Tibial nerve (tissue), 4 donors: ENCODE measurements around the gene SMIM27. TPM values are rescaled to one million over a fixed set of nuclear protein-coding genes. Genes with fewer than 3 reads are reported as not detected.

Source experiments
- DNase-seq, 2 donors: peaks; one replicate each; pipeline ENCODE4 v3.0.0-alpha.2; 2019; ENCODE audit warnings: low spot score in 2 of 2
- H3K27ac ChIP-seq, 4 donors: fragments of 200-600 bp; sonication (generic) in 3 of 4; one replicate each; pipeline ENCODE4 v1.5.1; 2017 to 2019; ENCODE audit warnings: mild to moderate bottlenecking in 1 of 4
- H3K27me3 ChIP-seq, 2 donors: fragments of 200-600 bp; sonication (generic) in 1 of 2; one replicate each; pipeline versions ENCODE4 v1.5.1 to v1.6.0; 2017 to 2019
- H3K36me3 ChIP-seq, 3 donors: fragments of 200-600 bp; sonication (generic); one replicate each; pipeline ENCODE4 v1.5.1; 2018 to 2019
- H3K4me1 ChIP-seq, 4 donors: fragments of 200-600 bp; sonication (generic) in 3 of 4; one replicate each; pipeline ENCODE4 v1.5.1; 2017 to 2019
- H3K4me3 ChIP-seq, 4 donors: fragments of 200-600 bp; sonication (generic) in 3 of 4; one replicate each; pipeline ENCODE4 v1.5.1; 2017 to 2019; ENCODE audit warnings: mild to moderate bottlenecking in 1 of 4, moderate library complexity in 1 of 4
- H3K9me3 ChIP-seq, 4 donors: fragments of 200-600 bp; sonication (generic) in 3 of 4; one replicate each; pipeline ENCODE4 v1.5.1; 2017 to 2019
- CTCF ChIP-seq, 5 experiments: fragments of 200-600 bp in 3 of 5; fragments of 450-650 bp in 2 of 5; sonication (generic) in 3 of 5; IDR thresholded peaks; one replicate each; pipeline ENCODE4 v1.5.1; 2016 to 2019; ENCODE audit warnings: antibody characterized with exemption in 5 of 5, mild to moderate bottlenecking in 3 of 5, moderate library complexity in 2 of 5
- EP300 ChIP-seq, 2 donors: sonication (generic); formaldehyde crosslinking; IDR thresholded peaks; one replicate each; pipeline ENCODE4 v1.6.1; 2017; ENCODE audit warnings: antibody characterized with exemption in 2 of 2, mild to moderate bottlenecking in 1 of 2
- POLR2A ChIP-seq, 2 donors: fragments of 450-650 bp; IDR thresholded peaks; one replicate each; pipeline ENCODE4 v1.6.1; 2017; ENCODE audit warnings: antibody characterized with exemption in 2 of 2, mild to moderate bottlenecking in 2 of 2, moderate library complexity in 2 of 2
- WGBS, 2 donors: methylation state at CpG; one replicate each; pipeline ENCODE4 v1.1.5; 2018; 5-methylcytosine and 5-hydroxymethylcytosine counted together
- total RNA-seq, 4 donors: library from RNA; depleted of rRNA; stranded (reverse); fragments of >200 nt; gene quantifications; one replicate each; pipeline ENCODE4 v1.1.0, GENCODE V29; 2016

Gene SMIM27
- total RNA-seq, 4 donors from 2014 or later, result 5.3 to 18.1 (median 6.8) TPM

GRCh38 chr9:32554107-32554506 lies 2.0 kb downstream of the SMIM27 start:
- Histone ChIP-seq H3K27ac (no peak overlapping the region), H3K9me3 (no peaks in the 10 kb centered on the region), H3K4me1 (peaks cover 0 to 27% (median 9%) of the 10 kb centered on the region in 4 donors), H3K27me3 (no peaks in the 10 kb centered on the region), H3K36me3 (peaks cover 0 to 4% (median 0%) of the 10 kb centered on the region in 3 donors), H3K4me3 (no peak overlapping the region)
- WGBS, 2 donors, result 83 to 85% methylated on average over 2 of the region's 2 CpGs
- no peak for DNase-seq
- TF ChIP-seq CTCF (IDR thresholded peaks at IDR 0.05) (no peak), POLR2A (IDR thresholded peaks at IDR 0.05) (no peak), EP300 (IDR thresholded peaks at IDR 0.05) (no peak)

DNA sequence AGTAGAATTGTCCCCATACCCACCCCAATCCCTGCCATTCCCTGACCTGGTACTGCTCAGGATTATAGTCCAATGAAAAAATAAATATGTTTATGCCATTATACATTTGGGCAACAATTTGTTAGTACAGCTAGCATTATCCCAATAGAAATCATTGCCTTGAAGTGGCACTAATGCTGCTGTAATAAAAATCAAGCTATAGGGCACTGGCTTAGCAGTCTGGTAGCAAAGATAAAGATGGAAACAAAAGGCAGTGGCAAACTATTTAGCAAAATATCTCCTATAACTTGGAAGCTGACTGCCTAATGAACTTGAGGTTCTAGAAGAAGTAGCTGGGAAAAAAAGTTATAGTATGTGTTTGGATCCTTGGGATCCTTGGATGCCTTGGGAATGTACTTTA lies 2.5 kb downstream of the SMIM27 start:
- Histone ChIP-seq H3K27ac (no peak overlapping the region), H3K4me3 (no peak overlapping the region), H3K9me3 (no peaks in the 10 kb centered on the region), H3K4me1 (peaks cover 0 to 22% (median 9%) of the 10 kb centered on the region in 4 donors), H3K36me3 (peaks cover 0 to 4% (median 0%) of the 10 kb centered on the region in 3 donors), H3K27me3 (no peaks in the 10 kb centered on the region)
- no peak for DNase-seq
- TF ChIP-seq EP300 (IDR thresholded peaks at IDR 0.05) (no peak), POLR2A (IDR thresholded peaks at IDR 0.05) (no peak), CTCF (IDR thresholded peaks at IDR 0.05) (no peak)

DNA sequence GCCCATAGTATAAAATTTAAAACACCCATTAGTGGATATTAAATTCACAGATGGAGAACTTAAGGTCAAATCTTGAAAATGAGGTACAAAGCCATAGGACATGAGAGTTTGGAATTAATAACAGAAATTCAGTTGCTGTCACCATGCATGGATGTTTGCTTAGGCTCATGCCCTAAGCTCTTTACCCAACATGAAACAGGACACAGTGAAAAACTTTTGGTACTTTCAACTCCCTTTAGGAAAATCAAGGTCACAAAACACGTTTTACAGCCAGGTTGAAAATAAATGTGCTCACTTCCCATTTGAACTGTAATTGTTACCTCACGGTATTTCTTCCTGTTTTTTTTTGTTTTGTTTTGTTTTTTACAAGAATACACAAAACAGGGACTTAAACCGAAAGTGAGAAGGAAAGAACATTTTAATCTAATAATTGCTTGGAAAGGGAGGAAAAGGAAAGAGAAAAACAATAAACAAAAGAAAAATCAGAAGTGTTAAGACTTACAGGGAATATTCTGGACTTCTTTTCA lies 6.3 kb downstream of the SMIM27 start:
- no peaks in the 10 kb centered on the region for H3K9me3 ChIP-seq
- no peak overlapping the region for H3K27ac ChIP-seq
- H3K4me1 ChIP-seq, result peaks cover 0 to 6% (median 0%) of the 10 kb centered on the region in 4 donors
- H3K27me3 ChIP-seq, result no peaks in the 10 kb centered on the region
- TF ChIP-seq POLR2A (IDR thresholded peaks at IDR 0.05) (no peak), CTCF (IDR thresholded peaks at IDR 0.05) (no peak), EP300 (IDR thresholded peaks at IDR 0.05) (no peak)
- WGBS, 2 donors, result 61 to 63% methylated on average over 3 of the region's 3 CpGs
- no peak for DNase-seq
- no peak overlapping the region for H3K4me3 ChIP-seq
- H3K36me3 ChIP-seq, result peaks cover 0 to 4% (median 0%) of the 10 kb centered on the region in 3 donors

DNA sequence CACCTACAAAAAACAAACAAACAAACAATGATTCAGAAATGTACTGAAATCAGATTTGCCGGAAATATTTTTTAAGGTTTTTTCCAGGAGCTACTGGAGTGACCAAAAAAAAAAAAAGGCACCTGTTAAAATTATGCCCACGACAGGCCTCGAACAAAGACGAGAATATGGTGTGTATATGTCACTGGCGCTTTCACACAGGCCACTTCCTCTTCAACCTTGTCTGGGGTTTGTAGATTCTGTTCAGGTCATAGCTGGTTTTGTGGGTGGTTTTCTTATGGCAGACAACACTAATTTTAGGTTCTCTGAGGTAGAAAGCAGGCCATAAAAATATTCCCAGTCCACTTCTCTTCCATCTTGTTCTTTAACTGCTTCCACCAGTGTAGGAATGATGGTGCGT lies 13.8 kb downstream of the SMIM27 start:
- H3K9me3 ChIP-seq, result no peaks in the 10 kb centered on the region
- no peak for DNase-seq
- WGBS, 2 donors, result 93% methylated on average over 6 of the region's 6 CpGs
- H3K27me3 ChIP-seq, result no peaks in the 10 kb centered on the region
- TF ChIP-seq EP300 (IDR thresholded peaks at IDR 0.05), result no peak
- no peak for TF ChIP-seq POLR2A (IDR thresholded peaks at IDR 0.05)
- TF ChIP-seq CTCF (IDR thresholded peaks at IDR 0.05), result no peak
- no peak overlapping the region for H3K4me3 ChIP-seq
- no peak overlapping the region for H3K27ac ChIP-seq
- peaks cover 0 to 57% (median 0%) of the 10 kb centered on the region in 3 donors for H3K36me3 ChIP-seq
- H3K4me1 ChIP-seq, result peaks cover 0 to 11% (median under 1%) of the 10 kb centered on the region in 4 donors

DNA sequence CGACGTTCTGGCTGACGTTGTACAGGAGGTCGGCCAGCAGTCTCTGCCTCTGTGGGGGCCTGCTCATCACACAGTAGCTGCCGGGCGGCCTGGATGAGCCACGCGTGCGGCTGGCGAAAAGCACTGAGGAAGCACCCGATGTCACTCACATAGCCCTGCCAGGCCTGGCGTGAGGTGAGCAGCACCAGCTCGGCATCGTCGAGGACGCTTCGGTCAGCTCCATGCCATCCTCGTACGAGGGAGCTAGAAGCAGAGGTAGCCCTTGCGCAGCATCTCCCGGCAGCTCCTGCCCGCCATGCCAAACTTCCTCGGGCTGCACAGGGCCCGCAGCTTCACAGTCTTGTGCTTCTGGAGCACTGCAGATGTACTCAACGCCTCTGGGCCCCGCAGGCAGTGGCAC lies 14.6 kb downstream of the SMIM27 start:
- H3K4me1 ChIP-seq, result peaks cover 0 to 19% (median 7%) of the 10 kb centered on the region in 4 donors
- TF ChIP-seq EP300 (IDR thresholded peaks at IDR 0.05), result no peak
- no peak for TF ChIP-seq POLR2A (IDR thresholded peaks at IDR 0.05)
- no peak for TF ChIP-seq CTCF (IDR thresholded peaks at IDR 0.05)
- 94 to 95% methylated on average over 19 to 25 of the region's 26 CpGs for WGBS, 2 donors
- H3K27me3 ChIP-seq, result no peaks in the 10 kb centered on the region
- DNase-seq, result no peak
- H3K36me3 ChIP-seq, result peaks cover 0 to 57% (median 0%) of the 10 kb centered on the region in 3 donors
- no peak overlapping the region for H3K27ac ChIP-seq
- no peak overlapping the region for H3K4me3 ChIP-seq
- no peaks in the 10 kb centered on the region for H3K9me3 ChIP-seq
